Measurements from ENCODE around the gene ARSG.
A peak's percentile ranks its signal among the peaks of the same experiment; 100 is the strongest.

ARSG gene

GRCh38 chr17:68294196-68294555 lies 2.9 kb downstream of the ARSG start:
- Histone ChIP-seq H3K9me3 (no peaks in the 10 kb centered on the region), H3K4me1 (ENCODE audit: control insufficient read depth in 1 of 2, insufficient read depth in 1 of 2, low read depth in 1 of 2, low read length in 1 of 2) (peaks cover 78 to 85% of the 10 kb centered on the region in 2 experiments), H3K4me3 (ENCODE audit: low read depth in 1 of 2, low read length in 1 of 2) (no peak overlapping the region), H3K36me3 (no peaks in the 10 kb centered on the region), H3K27me3 (no peaks in the 10 kb centered on the region), H3K27ac (peak overlapping the region; percentile 100)
- no peak for TF ChIP-seq CTCF (IDR thresholded peaks at IDR 0.05)

GRCh38 chr17:68294617-68295016 lies 3.3 kb downstream of the ARSG start:
- no peak overlapping the region for H3K4me3 ChIP-seq (ENCODE audit: low read depth in 1 of 2, low read length in 1 of 2)
- no peaks in the 10 kb centered on the region for H3K9me3 ChIP-seq
- H3K27ac ChIP-seq: peak overlapping the region; percentile 100
- TF ChIP-seq CTCF (IDR thresholded peaks at IDR 0.05): no peak
- no peaks in the 10 kb centered on the region for H3K27me3 ChIP-seq
- peaks cover 74 to 81% of the 10 kb centered on the region in 2 experiments for H3K4me1 ChIP-seq (ENCODE audit: control insufficient read depth in 1 of 2, insufficient read depth in 1 of 2, low read depth in 1 of 2, low read length in 1 of 2)
- no peaks in the 10 kb centered on the region for H3K36me3 ChIP-seq

GRCh38 chr17:68295086-68295485 lies 3.8 kb downstream of the ARSG start:
- no peak overlapping the region for H3K4me3 ChIP-seq (ENCODE audit: low read depth in 1 of 2, low read length in 1 of 2)
- H3K27me3 ChIP-seq: no peaks in the 10 kb centered on the region
- peaks cover 69 to 78% of the 10 kb centered on the region in 2 experiments for H3K4me1 ChIP-seq (ENCODE audit: control insufficient read depth in 1 of 2, insufficient read depth in 1 of 2, low read depth in 1 of 2, low read length in 1 of 2)
- no peak for TF ChIP-seq CTCF (IDR thresholded peaks at IDR 0.05)
- H3K27ac ChIP-seq: peak overlapping the region; percentile 100
- H3K9me3 ChIP-seq: no peaks in the 10 kb centered on the region
- H3K36me3 ChIP-seq: no peaks in the 10 kb centered on the region

- Histone ChIP-seq H3K4me1 (ENCODE audit: control insufficient read depth in 1 of 2, insufficient read depth in 1 of 2, low read depth in 1 of 2, low read length in 1 of 2) (peaks cover 68 to 73% of the 10 kb centered on the region in 2 experiments), H3K27ac (peak overlapping the region; percentile 96)
Observed at GRCh38 chr17:68296217-68297191, 5.2 kb downstream of the ARSG start.

GRCh38 chr17:68297195-68297594 lies 5.9 kb downstream of the ARSG start:
- H3K4me1 ChIP-seq (ENCODE audit: control insufficient read depth in 1 of 2, insufficient read depth in 1 of 2, low read depth in 1 of 2, low read length in 1 of 2): peaks cover 66% of the 10 kb centered on the region in 2 experiments
- H3K27me3 ChIP-seq: no peaks in the 10 kb centered on the region
- TF ChIP-seq CTCF (IDR thresholded peaks at IDR 0.05): no peak
- H3K4me3 ChIP-seq (ENCODE audit: low read depth in 1 of 2, low read length in 1 of 2): peak overlapping the region in 1 of 2 experiments; percentile 34
- H3K36me3 ChIP-seq: no peaks in the 10 kb centered on the region
- H3K27ac ChIP-seq: peak overlapping the region; percentile 96
- no peaks in the 10 kb centered on the region for H3K9me3 ChIP-seq

More at GRCh38 chr17:68296217-68297191, 5.2 kb downstream of the ARSG start:
- TF ChIP-seq CTCF (IDR thresholded peaks at IDR 0.05): no peak
- Histone ChIP-seq H3K27me3 (no peaks in the 10 kb centered on the region), H3K9me3 (no peaks in the 10 kb centered on the region), H3K36me3 (no peaks in the 10 kb centered on the region), H3K4me3 (ENCODE audit: low read depth in 1 of 2, low read length in 1 of 2) (peak overlapping the region; percentile 6 to 34)
